NCI-H69 (cell line): ENCODE data around the gene PITPNM3.

Experiments
- DNase-seq: peaks from one replicate; lab custom pipeline; 2025; lab: John Stamatoyannopoulos, UW

PITPNM3 gene

DNA sequence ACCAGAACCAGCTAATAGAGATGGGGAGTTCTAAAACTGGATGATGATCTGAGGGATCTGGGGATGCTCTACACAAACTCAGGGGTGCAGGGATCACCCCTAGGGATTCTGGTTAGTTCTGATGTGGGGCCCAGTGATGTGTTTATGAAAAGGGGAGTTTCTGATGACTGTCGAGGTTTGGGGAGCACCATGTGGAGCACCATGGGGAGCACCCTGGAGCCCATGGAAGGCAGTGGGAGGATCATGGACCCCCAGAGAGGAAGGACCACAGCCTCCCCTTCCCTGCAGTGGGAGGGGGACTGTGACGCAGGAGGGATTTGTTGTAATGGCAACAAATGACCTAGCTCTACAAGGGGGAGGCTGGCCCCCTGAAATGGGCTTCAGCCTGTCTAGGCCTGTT, 93.7 kb downstream of the PITPNM3 start:
- no peak for DNase-seq

DNA sequence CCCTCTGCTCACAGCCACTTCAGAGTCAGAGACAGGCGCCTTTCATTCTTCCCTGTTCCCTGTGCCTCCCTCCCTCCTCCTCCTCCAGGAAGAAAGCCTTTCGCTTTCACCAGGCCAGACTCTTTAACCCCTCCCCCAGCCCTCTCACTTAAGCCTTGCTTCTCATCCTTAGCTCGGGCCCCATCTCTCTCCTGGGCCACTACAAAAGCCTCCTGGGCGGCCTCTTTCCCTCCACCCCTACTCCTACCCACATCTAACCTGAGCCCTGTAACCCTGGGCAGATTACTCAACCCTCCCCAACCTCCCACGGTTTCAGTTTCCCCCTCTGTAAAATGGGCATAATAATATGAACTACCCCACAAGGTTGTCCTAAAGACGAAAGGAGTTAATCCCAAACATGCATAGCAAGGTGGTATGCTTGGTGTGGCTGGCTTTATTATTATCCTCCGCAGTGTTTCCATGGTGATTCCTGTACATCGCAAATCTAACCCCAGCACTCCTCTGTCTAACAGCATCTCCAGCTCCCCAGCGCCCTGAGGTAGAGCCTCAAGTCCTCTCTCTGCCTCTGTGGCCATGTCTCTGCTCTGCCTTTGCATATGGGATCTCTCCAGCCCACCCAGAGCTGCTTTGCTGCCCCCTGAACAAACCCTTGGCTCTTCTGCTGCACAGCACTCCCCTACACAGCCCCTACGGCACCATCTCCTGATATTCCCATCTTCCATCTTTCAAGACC, 94.4 kb downstream of the PITPNM3 start:
- no peak for DNase-seq

DNA sequence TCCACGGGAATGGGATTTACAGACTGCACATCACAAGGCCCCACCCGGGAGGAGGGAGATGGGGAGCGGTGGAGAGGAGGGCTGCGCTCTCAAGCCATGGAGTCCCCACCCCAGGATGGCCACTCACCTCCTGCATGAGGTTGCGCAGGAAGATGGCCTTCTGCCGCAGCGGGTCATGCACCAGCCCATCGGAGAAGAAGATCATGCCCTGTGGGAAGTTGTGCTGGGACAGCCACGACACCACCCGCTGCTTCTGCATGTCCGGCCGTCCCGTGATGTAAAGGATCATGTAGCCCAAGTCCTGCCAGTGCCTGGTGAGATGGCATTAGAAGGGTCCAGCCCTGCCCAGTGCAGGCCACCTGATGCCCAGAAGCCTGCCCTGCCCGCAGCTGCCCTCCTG, 95.1 kb downstream of the PITPNM3 start:
- DNase-seq = no peak

DNA sequence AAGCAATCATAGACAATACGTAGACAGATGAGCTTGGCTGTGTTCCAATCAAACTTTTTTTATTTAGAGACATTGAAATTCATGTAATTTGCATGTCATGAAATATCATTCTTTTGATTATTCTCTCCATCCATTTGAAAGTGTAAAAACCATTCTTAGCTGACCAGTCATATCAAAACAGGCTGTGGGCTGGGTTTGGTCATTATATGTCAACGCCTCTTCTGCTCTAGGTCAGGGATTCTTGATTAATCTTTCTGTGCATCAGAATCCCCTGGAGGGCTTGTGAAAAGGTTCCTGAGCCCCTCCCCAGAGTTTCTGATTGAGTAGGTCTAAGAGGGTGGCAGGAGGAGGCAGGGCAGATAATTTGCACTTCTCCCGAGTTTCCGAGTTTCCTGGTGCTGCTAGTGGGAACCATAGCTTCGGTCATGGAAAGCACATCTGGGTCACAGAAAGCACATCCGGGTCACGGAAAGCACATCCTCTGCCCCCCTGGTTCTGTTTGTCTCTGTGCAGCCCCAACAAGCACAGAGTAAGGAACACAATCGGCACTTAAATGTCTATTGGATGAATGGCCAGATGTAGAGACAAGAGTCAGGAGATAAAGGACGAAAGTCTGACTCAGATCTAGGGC, 95.7 kb downstream of the PITPNM3 start:
- no peak for DNase-seq

DNA sequence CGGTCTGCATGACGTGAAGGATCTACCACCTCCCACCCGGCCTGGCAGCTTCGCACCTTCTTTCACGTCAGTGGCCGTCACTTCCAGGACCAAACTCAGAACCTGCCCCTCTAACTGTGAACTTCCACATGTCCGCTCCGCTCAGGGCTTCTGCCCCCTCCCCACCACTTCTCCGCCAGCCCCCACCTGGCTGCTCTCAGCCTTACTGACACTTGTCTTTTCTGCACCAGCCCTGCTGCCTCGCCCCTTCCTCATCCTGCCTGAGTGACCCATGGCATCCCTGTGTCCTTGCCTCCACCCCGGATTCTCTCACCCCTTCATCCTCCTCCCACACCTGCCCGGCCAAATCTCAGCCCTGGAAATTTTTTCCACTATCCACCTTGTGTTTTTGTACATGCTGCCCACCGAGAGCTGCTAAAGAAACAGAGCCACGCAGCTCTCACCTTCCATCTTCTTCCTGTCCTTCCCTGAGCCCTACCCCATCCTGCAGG, 97.8 kb downstream of the PITPNM3 start:
- DNase-seq = no peak

DNA sequence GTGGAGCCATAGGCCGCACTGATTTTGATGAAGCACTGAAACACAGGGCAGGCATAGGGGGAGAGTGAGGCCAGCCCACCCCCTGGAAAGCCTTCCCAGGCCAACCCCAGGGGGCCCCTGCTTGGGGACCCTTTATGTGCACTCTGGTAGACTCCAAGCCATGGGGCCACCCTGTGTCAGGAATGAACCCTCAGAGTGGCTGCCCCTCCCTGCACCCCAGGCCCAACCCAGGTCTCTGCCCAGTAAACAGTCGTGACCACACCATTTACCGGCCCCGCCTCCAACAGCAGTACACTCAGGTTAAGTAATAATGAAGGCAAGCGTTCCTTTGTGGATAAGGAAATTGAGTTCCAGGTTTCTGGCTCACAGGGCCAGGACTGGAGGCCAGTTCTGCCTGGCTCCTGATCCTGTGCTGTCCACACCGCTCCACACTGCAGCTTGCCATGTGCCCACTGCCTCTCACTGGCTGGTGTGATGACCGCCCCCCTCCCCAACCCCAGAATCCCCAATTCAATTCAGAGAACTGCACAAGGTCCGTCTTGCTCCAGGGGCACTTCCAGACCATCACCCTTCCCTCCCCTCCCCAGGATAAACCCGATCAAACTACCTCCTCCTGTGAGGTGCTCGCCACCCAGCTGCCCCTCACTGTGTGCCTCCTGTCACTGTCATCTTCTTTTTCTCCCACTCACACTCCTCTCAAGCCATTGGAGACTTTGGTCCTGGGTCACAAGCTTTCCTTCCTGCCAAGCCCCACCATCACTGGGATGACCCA, 98.5 kb downstream of the PITPNM3 start:
- DNase-seq = peak; percentile 2

DNA sequence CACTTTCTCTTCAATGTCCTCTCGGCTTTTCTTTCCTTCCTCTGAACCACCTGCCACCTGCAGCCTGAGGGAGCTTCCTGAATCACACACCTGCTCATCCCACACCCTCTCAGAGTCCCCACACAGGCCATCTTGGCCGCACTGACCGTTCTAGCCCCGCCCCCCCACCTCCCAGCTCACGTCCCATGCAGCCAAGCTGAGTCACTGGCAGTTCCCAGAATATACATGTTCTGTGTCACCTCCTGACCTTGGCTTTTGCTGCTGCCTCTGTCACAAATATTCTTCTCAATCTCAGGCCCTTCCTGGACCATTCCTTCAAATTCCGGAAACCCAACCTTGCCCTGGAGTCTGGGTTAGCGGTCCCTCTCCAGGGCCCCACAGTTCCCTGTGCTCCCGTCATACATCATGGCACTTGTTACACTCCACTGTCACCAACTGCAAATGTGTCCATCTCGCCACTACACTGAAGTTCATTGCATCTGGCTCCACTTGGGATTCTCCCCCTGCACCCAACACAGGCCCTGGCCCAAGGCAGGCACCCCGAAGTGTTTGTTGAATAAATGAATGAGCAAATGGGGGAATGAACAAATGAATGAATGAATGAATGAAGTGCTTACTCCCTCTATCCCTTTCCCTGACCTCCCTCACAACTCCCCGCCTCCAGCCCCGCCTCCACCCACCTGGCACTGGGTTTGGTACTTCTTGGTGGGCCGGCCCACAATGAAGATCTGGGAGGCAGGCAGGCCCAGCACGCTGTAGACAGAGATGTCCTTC, 99.3 kb downstream of the PITPNM3 start:
- DNase-seq = peak; percentile 7

DNA sequence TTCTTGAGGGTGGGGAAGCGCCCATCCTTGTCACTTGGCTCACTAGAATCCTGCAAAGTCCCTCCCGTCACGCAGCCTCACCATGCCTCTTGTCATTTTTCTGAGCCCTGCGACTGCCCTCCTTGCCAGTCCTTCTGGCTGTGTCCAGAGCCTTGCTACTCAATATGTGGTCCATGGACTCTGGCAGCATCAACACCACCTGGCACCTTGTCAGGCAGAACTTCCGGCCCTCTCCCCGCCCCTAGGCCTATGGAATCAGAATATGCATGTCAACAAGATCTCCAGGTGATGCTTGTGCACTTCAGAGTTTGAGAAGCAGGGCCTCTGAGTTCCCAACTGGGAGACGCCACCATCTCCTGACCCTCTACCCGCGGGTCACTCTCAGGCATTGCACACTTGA, 100.0 kb downstream of the PITPNM3 start:
- DNase-seq = peak; percentile 41

DNA sequence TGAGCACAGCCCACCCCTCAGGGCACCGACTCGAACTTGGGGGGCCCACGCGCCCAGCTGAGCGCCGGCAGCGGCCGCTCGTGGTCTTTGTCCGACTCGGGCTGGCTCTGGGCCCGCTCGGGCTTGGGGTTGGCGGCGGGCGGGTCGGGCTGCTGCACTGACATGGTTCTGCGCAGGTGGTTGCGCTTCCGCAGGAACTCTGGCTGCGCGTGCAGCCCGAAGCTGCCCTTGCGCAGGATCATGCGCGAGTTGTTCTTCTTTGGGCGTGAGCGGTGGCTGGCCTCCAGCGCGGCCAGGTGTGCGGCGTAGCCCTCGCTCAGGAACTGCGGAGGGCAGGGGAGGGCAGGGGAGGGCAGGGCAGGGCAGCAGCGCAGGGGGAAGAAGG, 101.0 kb downstream of the PITPNM3 start:
- peak; percentile 81 for DNase-seq

DNA sequence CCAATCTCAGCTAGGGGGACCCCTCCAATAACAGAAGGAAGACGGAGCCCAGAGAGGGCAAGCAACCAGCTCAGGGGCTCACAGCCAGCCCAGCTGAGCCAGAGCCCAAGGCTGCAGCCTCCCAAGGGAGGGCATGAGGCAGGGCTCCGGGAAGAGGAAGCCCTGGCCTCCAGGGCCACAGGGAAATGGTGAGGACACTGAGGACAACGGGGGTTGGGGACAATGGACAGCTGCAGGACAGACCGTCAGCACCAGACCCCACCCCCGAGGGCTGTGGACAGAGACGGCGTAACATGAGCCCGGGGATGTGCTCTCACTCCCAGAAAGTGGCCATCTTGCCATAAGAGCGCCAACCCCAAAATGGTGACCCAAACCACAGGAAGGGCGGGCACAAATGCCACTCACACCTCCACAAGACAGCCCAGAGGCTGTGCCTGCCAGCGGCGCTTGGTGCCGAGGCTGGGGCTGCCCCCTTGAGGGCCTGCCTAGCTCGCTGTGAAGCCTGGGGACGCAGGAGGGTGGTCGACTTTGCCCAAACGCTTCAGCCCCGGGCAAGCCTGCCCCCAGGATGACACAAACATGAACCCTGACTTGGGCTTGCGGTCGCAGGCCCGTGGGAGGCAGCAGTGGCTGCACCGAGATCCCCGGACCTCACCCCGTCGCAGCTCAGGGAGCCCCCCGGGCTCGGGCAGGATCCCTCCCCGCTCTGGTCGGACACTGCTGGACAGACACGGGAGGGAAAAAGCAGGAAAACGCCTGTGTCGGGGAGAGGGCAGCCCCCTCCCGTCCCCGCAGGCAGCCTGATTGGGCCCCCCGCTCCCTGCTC, 101.6 kb downstream of the PITPNM3 start:
- peak; percentile 40 for DNase-seq

DNA sequence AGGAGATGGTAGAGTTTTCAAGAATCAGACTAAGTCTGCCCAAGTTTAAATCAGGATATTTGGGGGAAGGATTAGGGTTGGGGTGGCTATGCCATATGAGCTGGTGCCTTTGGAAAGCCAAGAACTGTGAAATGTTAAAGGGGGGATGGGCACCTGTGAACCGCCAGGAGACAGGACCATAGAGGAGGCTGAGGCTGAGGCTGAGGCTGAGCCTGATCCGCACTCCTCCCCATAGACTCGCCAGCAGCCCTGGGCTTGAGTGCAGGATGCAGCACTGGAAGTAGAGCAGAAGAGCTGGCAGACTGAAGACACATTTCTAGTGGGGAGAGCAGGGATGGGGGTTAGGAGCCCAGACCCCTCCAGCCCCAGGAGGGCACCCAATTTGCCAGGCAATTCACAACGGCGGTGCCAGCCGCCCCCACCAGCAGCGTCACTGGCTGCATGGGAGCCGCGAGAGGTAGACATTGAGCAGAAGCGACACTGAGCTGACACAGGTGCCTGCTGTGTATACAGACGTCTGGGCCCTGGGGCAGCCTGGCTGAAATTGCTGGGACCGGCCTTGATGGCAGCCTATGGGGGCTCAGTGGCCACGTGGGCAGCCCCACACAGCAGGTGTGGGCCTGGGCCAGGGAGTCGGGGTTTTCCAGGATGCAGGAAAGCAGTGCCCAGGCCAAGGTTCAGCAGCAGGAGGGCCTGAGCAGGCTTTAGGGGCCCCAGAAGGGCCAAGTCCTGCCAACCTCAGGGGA, 102.9 kb downstream of the PITPNM3 start:
- DNase-seq = peak; percentile 76

DNA sequence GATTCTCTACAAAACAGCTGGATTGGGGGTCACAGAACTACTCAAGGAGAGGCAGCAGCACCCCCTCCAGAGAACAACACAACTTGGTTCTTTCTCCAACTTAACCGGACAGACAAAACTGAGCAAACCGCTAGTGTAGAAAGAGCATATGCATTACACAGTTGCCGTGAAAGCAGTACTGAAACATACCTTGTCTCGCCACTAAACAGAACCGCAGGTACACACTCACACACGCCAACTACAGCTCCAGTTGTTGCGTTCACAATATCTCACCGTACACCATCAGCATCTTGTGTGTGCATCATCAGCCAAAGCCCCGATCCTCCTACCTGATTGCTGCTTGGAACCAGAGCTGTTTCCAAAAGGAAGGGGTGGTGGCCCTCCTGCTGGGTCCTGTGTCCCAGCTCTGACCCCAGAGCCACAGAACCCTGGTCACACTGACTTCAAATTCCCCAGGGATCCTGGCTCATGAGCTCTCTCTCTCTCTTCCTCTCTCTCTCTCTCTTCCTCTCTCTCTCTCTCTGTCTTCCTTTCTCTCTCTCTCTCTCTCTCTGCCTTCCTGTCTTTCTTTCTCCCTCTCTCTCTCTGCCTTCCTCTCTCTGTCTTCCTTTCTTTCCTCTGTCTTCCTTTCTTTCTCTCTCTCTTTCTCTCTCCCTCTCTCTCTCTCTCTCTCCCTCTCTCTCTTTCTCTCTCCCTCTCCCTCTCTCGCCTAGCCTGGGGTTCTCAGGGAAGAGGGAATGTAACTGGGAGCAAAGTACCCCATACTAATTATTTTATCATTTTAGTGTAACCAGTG, 103.7 kb downstream of the PITPNM3 start:
- peak; percentile 37 for DNase-seq

DNA sequence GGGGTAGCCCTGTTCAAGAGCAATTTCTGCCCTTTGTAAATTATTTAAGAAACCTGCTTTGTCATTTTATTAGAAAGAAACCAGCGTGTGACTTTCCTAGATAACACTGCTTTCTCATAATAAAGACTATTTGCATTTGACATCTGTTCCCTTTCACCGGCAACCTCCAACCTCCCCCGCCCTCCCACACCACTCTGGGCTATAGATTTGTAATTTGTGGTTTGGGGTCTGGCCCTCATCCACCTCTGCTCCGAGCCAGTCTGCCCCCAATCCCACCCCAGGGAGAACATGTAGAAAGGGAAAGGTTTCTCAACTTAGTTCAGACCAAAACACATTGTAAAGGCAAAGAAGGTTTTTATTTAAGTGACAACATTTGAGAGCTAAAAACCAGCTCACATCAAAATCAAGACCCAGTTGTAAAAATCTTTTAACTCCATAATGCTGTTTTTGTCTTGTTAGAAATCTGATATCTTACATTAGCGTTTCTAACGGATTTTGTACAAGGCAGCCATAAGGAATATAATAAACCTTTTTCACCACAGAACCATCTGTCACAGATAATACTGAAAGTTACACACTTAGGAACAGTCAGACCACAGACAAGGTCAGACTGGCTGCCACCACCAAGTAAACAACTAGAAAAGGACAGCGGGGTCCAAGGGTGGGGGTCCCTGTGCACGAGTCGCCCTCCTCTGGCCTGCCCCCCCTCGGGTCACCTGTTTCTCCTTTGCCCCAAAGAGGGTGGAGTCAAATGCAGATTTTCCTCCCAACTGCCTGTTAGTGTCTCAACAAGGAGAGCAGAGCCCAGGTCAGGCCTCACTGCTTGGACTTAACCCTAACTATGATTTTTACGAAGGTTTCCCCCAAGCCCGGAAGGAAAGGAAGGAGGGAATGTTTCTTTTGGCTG, 105.2 kb downstream of the PITPNM3 start:
- DNase-seq = peak; percentile 77

DNA sequence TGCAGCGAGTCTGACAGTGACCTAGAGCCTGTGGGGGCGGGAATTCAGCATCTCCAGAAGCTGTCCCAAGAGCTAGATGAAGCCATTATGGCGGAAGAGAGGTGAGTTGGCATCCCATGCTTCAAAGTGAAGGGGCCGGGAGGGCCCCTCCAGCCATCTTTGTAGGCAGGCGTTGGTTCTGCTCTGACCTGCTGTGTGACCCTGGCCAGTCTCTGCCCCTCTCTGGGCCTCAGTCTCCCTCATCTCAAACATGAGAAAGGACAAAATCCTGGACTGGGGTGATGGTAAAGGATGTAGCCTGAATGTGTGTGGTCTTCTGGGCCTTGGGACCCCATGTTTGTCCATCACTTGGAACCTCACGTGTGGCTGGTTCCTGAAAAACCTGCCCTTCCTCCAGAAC, 107.0 kb downstream of the PITPNM3 start:
- DNase-seq = no peak

DNA sequence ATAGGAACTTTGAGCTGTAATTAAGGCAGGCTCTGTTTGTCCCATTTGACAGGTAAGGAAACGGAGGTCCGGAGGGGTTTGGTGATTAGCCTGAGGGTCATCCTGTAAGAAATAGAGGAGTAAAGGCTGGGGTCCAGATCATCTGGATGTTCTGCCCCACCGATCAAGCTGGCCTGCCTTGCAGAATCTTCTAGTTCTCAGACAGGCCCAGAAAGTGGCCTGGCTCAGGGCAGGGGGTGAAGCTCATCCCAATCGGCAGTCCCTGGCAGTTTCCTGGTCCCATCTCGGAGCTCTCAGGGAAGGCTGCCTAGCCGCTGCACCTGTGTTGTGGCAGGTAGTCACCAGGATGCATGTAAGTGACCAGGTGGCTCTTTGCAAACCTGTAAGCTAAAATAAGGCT, 107.9 kb downstream of the PITPNM3 start:
- no peak for DNase-seq

DNA sequence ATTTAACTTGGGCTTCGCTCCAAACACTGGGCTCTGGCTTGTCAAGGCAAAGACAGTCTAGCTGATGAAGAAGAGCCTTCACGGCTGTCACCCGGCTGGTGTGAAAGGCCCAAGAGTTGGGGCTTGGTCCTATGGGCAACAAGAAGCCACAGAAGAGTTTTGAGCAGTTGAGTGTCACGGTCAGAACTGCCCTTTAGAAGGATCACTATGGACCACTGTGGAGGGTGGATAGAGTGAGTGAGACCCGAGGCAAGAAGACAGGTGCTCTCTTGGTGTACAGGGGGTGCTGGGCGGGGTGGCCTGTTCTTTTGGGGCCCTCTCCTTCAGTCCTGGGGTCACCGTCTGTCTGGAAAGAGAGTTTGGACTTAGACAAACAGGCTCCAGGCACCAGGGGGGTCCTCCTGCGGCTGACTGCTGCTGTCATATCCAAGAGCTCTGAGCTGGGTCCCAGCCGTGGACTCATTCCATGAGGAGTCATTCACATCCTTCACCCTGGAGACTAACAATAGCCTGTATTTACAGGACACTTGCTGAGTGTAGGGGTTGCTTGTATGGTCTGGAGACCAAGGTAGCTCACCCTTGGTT, 109.7 kb downstream of the PITPNM3 start:
- DNase-seq = no peak

DNA sequence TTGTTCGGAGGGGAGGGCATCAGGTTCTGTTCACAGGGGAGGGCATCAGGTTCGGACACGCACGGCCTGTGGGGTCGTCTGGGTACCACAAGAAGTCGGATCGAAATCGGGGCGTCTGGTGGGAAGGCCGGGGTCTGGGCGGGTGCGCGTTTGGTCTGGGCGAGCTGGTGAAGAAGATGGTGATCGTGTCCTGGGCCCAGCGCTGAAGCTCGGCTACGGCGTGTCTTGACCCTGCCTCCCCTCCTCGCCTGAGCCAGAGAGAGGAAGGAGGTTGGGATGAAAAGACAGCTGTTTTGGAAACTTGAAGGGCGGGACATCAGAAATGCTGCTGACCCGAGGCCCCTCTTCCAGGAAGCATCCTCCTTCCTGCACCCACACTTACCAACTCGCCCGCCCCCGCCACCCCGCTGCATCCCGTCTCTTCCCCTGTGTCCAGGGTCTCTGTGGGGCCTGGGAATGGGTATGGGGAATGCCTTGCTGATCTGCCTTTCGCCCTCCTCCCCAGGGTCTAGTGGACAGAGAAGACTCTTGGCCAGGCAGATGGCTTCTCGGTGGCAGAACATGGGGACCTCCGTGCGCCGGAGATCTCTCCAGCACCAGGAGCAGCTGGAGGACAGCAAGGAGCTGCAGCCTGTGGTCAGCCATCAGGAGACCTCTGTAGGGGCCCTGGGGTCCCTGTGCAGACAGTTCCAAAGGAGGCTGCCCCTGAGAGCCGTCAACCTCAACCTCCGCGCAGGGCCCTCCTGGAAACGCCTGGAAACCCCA, 111.6 kb downstream of the PITPNM3 start:
- DNase-seq = peak; percentile 27
